ENCODE data around the gene SLC25A4.
"Not testable (repeated sequence)": the region's sequence is repeated elsewhere in the genome, so short reads cannot be mapped to it uniquely, and the experiment has no call there.

Gene SLC25A4

GRCh38 chr4:185190306-185190856 is 47.3 kb downstream of the SLC25A4 start:
- no peak overlapping the region for H3K4me3 ChIP-seq (ENCODE audit: low read depth, low read length)
- no peak for DNase-seq (ENCODE audit: low read depth)
- TF ChIP-seq CTCF (IDR thresholded peaks at IDR 0.05; ENCODE audit: low read depth, low read length, missing control alignments) = no peak

GRCh38 chr4:185192059-185192458 is 49.0 kb downstream of the SLC25A4 start:
- no peak for TF ChIP-seq CTCF (IDR thresholded peaks at IDR 0.05; ENCODE audit: low read depth, low read length, missing control alignments)
- no peak overlapping the region for H3K4me3 ChIP-seq (ENCODE audit: low read depth, low read length)
- no peak for DNase-seq (ENCODE audit: low read depth)

- DNase-seq (ENCODE audit: low read depth) = no peak
- TF ChIP-seq CTCF (IDR thresholded peaks at IDR 0.05; ENCODE audit: low read depth, low read length, missing control alignments) = no peak
These were observed 52.1 kb downstream of the SLC25A4 start for GRCh38 chr4:185194924-185195888.

GRCh38 chr4:185196437-185196836 is 53.4 kb downstream of the SLC25A4 start:
- no peak for DNase-seq (ENCODE audit: low read depth)
- no peak overlapping the region for H3K4me3 ChIP-seq (ENCODE audit: low read depth, low read length)
- no peak for TF ChIP-seq CTCF (IDR thresholded peaks at IDR 0.05; ENCODE audit: low read depth, low read length, missing control alignments)

More at GRCh38 chr4:185194924-185195888, 52.1 kb downstream of the SLC25A4 start:
- no peak overlapping the region for H3K4me3 ChIP-seq (ENCODE audit: low read depth, low read length)

GRCh38 chr4:185198189-185198588 is 55.1 kb downstream of the SLC25A4 start:
- H3K4me3 ChIP-seq (ENCODE audit: low read depth, low read length); DNase-seq (ENCODE audit: low read depth): not testable (repeated sequence)
